Measurements from ENCODE around the gene CMC4.

DNA sequence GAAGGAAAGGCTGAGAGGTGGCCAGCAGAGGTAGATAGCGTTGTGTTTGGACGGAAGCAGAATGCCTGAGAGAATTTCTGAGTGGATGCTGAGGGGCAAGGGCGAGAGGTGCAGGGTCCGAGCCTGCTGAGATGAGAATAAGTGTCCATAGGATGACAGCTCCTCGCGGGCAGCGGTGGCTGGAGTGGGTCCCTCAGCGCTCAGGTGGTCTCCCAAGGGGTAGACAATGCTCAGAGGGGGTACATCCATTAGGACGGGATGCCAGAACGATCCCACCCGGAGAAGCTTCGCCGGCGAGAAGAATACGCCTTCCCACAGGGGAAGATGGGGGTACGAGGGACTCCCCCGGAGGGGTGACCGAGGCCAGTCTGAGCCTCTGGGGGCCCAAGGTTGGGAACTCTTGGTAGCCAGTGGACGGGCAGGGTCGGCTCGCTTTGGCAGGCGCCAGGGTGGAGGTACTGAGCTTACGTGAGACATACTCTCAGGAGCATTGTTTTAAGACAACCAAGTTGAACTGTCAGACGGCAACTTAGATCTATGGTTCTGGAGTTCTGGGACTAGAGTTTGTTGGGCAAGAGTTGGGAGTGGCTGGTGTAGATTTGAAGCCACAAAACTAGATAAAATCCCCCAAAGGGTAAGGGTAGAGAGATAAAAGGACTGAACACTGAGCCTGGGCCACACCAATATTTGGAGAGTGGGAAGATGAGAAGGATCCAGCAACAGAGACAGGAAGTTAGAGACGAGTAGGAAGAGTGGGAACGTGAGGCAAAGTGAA lies 16.2 kb upstream of the CMC4 start:
- no peak for TF ChIP-seq FOS (IDR thresholded peaks at IDR 0.05; ENCODE audit: low read depth, low read length)
- TF ChIP-seq, protein P1, sequence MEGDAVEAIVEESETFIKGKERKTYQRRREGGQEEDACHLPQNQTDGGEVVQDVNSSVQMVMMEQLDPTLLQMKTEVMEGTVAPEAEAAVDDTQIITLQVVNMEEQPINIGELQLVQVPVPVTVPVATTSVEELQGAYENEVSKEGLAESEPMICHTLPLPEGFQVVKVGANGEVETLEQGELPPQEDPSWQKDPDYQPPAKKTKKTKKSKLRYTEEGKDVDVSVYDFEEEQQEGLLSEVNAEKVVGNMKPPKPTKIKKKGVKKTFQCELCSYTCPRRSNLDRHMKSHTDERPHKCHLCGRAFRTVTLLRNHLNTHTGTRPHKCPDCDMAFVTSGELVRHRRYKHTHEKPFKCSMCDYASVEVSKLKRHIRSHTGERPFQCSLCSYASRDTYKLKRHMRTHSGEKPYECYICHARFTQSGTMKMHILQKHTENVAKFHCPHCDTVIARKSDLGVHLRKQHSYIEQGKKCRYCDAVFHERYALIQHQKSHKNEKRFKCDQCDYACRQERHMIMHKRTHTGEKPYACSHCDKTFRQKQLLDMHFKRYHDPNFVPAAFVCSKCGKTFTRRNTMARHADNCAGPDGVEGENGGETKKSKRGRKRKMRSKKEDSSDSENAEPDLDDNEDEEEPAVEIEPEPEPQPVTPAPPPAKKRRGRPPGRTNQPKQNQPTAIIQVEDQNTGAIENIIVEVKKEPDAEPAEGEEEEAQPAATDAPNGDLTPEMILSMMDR (conservative IDR thresholded peaks at IDR 0.05; ENCODE audit: low read depth, low read length): no peak
- no peak for TF ChIP-seq POLR2A (IDR thresholded peaks at IDR 0.05; ENCODE audit: low read depth, low read length)
- no peak for TF ChIP-seq RAD21 (IDR thresholded peaks at IDR 0.05; ENCODE audit: low read length)
- TF ChIP-seq MXI1 (IDR thresholded peaks at IDR 0.05; ENCODE audit: borderline replicate concordance, low read depth, low read length): no peak
- no peak for TF ChIP-seq RFX5 (IDR thresholded peaks at IDR 0.05; ENCODE audit: low read depth, low read length)
- TF ChIP-seq USF2 (IDR thresholded peaks at IDR 0.05; ENCODE audit: low read depth, low read length): no peak
- no peak for TF ChIP-seq CEBPB (IDR thresholded peaks at IDR 0.05; ENCODE audit: low read depth, low read length)
- no peak for TF ChIP-seq BHLHE40 (IDR thresholded peaks at IDR 0.05; ENCODE audit: low read depth, low read length)
- TF ChIP-seq MAZ (IDR thresholded peaks at IDR 0.05; ENCODE audit: borderline replicate concordance, low read depth, low read length): no peak
- TF ChIP-seq MAFK (IDR thresholded peaks at IDR 0.05; ENCODE audit: low read depth, low read length): no peak
- TF ChIP-seq CHD1 (IDR thresholded peaks at IDR 0.05; ENCODE audit: low read depth, low read length): no peak
